ENCODE results near the gene PLXND1.

GRCh38 chr3:129517516-129517915 lies 89.0 kb downstream of the PLXND1 start:
- TF ChIP-seq CTCF (IDR thresholded peaks at IDR 0.05) (no peak), POLR2A (IDR thresholded peaks at IDR 0.05) (no peak)

Measured in lower leg skin (tissue), 3 donors.